Activated CD4-positive, alpha-beta T cell treated with anti-CD3 and anti-CD28 coated beads, Interleukin-2, Interleukin-4, amounts not matched to agents 100 ng/mL and 50 ng/mL, durations not matched to agents 16 hours and 8 hours (primary cell): ENCODE results near the gene PIK3C2G.

Source experiments
- DNase-seq: peaks from one replicate; pipeline ENCODE4 v3.0.0-alpha.2; 2020; ENCODE audit warnings: low spot score

Gene PIK3C2G

GRCh38 chr12:18415227-18415626, 153.9 kb downstream of the PIK3C2G start:
- no peak for DNase-seq

DNA sequence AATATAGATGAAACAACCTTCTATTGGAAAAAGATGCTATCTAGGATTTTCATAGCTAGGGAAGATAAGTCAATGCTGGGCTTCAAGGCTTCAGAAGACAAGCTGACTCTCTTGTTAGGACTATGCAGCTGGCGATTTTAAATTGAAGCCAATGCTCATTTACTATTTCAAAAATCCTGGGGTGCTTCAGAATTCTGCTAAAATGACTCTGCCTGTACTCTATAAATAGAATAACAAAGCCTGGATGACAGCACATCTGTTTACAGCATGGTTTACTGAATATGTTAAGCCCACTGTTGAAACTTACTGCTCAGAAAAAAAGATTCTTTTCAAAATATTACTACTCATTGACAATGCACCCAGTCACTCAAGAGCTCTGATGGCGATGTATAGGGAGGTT, 155.1 kb downstream of the PIK3C2G start:
- DNase-seq, result no peak

GRCh38 chr12:18419311-18419710, 158.0 kb downstream of the PIK3C2G start:
- no peak for DNase-seq

GRCh38 chr12:18421867-18422266, 160.5 kb downstream of the PIK3C2G start:
- no peak for DNase-seq

- DNase-seq, result no peak
Measured at GRCh38 chr12:18422871-18423270, 161.6 kb downstream of the PIK3C2G start.

DNA sequence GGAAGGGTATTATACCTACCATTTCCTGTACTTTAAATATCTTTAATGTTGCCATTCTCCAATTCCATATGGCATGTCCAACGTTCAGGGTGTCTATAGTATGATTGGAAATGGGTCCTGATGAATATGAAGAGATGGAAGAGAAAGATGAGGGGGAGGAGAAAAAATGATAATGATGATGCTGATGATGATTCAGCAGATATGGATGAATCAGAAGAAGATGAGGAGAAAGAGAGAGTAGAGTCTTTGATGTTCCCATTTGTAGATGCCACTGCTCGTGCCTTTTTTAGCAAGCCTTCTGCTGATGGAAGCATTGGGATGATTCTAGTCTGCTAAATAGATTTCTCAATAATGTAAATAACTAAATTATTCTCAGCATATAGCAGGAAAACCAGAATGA, 163.5 kb downstream of the PIK3C2G start:
- DNase-seq, result no peak

- DNase-seq, result no peak
Measured at GRCh38 chr12:18427520-18427919, 166.2 kb downstream of the PIK3C2G start.

- DNase-seq, result no peak
Measured at GRCh38 chr12:18428416-18428815, 167.1 kb downstream of the PIK3C2G start.

DNA sequence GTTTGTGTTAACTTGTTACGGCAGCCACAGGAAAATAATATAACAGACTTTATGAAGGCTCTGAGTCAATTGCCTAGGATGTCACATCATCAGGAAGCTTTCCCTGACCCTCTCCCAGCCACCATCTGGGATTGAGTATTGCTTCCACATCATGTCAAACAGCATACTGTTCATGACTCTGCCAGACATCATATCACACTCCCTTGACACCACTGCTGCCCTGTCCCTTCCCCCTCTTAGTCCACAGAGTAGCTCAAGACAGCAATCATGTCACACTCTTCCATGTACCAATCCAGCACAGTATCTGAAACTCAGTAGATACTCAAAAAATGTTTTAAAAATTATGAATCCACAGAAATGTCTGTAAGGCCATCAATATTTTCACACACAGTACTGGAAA, 168.0 kb downstream of the PIK3C2G start:
- DNase-seq, result no peak

DNA sequence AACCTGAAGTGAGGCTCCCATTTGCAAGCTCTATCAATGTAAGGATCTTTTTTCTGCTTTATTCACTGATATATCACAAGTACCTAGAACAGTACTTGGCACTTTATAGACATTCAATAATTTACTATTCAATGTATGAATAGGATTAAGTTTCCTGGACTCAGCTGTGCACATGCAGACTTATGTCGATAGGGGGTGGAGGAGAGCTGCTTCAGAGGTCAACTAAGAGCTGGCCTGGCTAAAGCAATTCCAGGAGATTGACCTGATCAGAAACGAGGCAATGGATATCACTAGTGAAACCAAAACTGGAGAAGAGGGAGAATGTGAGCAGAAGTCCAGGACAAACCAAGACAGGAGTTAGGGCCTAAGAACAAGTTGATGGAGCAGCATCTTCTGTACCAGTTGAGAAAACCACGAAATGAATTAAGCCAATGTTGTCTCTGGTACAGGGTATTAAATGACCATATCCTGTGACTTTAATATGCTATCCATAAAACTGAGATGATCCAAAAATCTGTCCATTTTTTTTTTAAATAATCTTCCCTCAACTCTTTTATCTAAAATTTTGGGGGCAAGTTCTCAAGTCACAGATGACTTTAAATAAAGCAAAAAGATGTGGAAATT, 169.2 kb downstream of the PIK3C2G start:
- DNase-seq, result peak; percentile 14

- no peak for DNase-seq
Measured at GRCh38 chr12:18431771-18432170, 170.5 kb downstream of the PIK3C2G start.

DNA sequence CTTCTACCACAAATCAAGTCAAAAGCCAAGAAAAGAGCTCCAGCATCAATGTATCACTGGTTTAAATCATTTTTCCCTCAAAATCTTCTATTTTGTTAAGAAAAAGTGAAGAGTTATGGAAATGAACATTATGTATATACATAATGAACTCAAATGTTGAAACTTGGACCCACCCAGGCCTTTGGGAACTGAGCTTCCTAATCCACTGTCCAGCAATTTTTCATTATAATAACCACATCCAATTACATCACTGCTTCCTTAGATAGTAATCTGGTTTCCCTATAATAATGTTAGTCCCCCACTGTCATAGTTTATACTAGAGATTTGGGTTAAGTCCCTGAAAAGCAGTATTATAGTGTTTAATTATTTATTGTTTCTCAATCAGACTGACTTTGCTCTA, 170.9 kb downstream of the PIK3C2G start:
- no peak for DNase-seq

DNA sequence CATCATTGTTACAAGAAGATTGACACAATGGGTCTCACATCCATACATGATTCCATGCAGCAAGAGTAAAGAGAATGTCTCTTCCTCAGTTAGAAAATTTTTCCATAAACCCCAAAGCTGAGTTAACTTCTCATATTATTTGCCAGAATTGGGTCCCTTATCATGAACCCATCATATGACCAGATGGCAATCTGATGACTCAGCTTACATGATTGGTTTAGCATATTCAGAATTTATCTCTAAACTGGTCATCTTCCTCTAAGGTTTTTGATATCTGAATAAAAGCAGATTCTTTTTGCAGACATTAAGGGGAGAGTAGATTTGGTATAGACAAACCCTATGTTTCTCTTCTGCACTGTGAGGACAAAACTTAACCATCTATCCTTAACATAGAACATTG, 174.9 kb downstream of the PIK3C2G start:
- no peak for DNase-seq

DNA sequence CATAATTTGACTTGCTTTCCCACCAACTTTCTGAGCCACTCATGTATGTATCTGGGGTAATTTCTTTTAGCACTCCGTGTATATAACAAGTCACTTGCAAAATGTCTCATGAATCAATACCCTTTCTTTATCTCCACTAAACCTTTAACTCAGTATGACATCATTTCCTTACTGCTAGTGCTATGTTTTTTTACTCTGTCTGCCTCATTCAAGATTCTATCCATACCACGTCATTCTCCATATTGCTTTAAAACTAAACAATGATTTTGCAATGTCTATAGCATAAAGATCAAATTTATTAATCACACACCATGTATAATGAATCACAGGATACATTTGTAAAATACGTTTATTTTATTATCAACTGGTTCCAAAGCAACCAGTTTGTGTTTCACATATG, 178.2 kb downstream of the PIK3C2G start:
- no peak for DNase-seq

DNA sequence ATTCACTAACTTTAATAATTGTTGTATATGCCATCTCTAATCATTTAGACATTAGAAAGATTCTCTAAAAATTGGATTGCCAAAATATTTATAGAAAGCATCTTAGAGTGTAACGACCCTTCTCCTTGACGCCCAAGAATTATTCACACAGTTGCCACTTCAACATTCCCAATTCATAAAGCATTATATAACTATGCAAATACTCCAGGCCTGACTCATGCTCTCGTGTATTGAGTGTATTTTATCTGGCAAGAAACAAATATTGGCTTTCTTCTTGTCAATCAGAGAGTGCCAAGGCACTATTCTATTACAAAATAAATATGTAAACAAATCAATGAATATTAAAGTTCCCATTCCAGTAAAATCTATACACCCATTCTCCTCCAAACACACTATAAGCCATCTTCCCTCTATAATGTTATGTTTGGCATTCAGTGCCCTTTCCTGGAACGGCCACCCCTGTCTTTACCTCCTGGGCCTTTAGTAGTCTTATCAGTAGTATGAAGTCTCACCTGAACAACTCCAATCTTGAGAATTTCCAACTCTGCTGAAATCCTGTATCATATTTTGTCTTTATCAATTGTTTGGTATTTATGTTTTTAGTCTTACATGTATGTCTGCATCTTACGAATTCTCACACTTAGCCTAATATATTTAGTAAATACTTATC, 182.6 kb downstream of the PIK3C2G start:
- DNase-seq, result no peak

- no peak for DNase-seq
Measured at GRCh38 chr12:18446061-18446644, 184.8 kb downstream of the PIK3C2G start.

GRCh38 chr12:18454330-18454729, 193.0 kb downstream of the PIK3C2G start:
- no peak for DNase-seq

- no peak for DNase-seq
Measured at GRCh38 chr12:18456344-18456743, 195.0 kb downstream of the PIK3C2G start.

DNA sequence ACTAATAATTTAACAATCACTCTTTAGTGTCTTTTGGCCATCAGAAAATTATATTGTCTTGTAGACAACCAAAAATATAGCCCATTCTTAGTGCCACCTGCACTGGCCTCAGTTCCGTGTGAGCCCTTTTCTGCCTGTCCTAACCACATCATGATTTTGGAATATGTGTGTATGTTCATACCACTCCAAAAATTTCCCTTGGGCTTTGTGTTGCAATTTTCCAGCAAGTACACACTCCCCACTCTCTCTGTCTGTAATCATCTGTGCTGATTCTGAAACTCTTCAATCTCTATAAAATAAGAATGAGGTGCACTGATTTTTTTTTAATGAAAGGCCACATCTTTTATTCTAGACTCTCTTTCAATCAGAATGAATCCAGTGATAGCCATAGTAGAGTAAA, 196.0 kb downstream of the PIK3C2G start:
- no peak for DNase-seq

- DNase-seq, result no peak
Measured at GRCh38 chr12:18461758-18462157, 200.4 kb downstream of the PIK3C2G start.

- DNase-seq, result no peak
Measured at GRCh38 chr12:18462442-18462841, 201.1 kb downstream of the PIK3C2G start.

GRCh38 chr12:18467620-18468245, 206.4 kb downstream of the PIK3C2G start:
- DNase-seq, result no peak
